Limb (tissue), 2 donors: ENCODE results near the gene ALKBH2.
A peak's percentile ranks its signal among the peaks of the same experiment; 100 is the strongest.

Source experiments
- DNase-seq, 2 donors: peaks; one replicate each; pipeline ENCODE4 v3.0.0-alpha.2; 2016; ENCODE audit errors: extremely low spot score in 2 of 2

Gene ALKBH2

GRCh38 chr12:109114644-109115043, 21.4 kb upstream of the ALKBH2 start:
- no peak for DNase-seq

GRCh38 chr12:109113661-109114321, 20.5 kb upstream of the ALKBH2 start:
- no peak for DNase-seq

- no peak for DNase-seq
These were observed 19.6 kb upstream of the ALKBH2 start for GRCh38 chr12:109112720-109113465.

GRCh38 chr12:109110988-109111495, 17.8 kb upstream of the ALKBH2 start:
- peak; percentile 86 to 89 for DNase-seq

GRCh38 chr12:109109746-109110350, 16.6 kb upstream of the ALKBH2 start:
- no peak for DNase-seq

GRCh38 chr12:109105176-109105575, 11.9 kb upstream of the ALKBH2 start:
- DNase-seq: no peak

- no peak for DNase-seq
These were observed 9.2 kb upstream of the ALKBH2 start for GRCh38 chr12:109102491-109102890.

- DNase-seq: no peak
These were observed 7.5 kb upstream of the ALKBH2 start for GRCh38 chr12:109100741-109101140.

GRCh38 chr12:109099431-109100020, 6.3 kb upstream of the ALKBH2 start:
- no peak for DNase-seq

GRCh38 chr12:109098651-109099050, 5.4 kb upstream of the ALKBH2 start:
- DNase-seq: no peak

- no peak for DNase-seq
These were observed 4.9 kb upstream of the ALKBH2 start for GRCh38 chr12:109098183-109098604.

- peak; percentile 97 to 98 for DNase-seq
These were observed 4.3 kb upstream of the ALKBH2 start, which contains the start of gene UNG for GRCh38 chr12:109097435-109098182. Gene UNG (plus strand): TSS chr12:109097597. CDS start chr12:109097680, 83 bp downstream.

GRCh38 chr12:109097140-109097434, 3.8 kb upstream of the ALKBH2 start:
- DNase-seq: no peak

GRCh38 chr12:109092497-109093021, 713 bp downstream of the ALKBH2 start:
- peak in 1 of 2 donors; percentile 42 for DNase-seq

- DNase-seq: no peak
These were observed 3.6 kb downstream of the ALKBH2 start for GRCh38 chr12:109089683-109090082.

- no peak for DNase-seq
These were observed 4.5 kb downstream of the ALKBH2 start for GRCh38 chr12:109088818-109089217.

- no peak for DNase-seq
These were observed 6.0 kb downstream of the ALKBH2 start for GRCh38 chr12:109087250-109087649.

GRCh38 chr12:109085590-109085989, 7.7 kb downstream of the ALKBH2 start:
- no peak for DNase-seq

- no peak for DNase-seq
These were observed 8.8 kb downstream of the ALKBH2 start for GRCh38 chr12:109084425-109084824.

GRCh38 chr12:109082751-109083150, 10.5 kb downstream of the ALKBH2 start:
- no peak for DNase-seq

GRCh38 chr12:109074866-109075265, 18.4 kb downstream of the ALKBH2 start:
- DNase-seq: no peak
